ENCODE data around the gene CACNA1G.

The CACNA1G gene

DNA sequence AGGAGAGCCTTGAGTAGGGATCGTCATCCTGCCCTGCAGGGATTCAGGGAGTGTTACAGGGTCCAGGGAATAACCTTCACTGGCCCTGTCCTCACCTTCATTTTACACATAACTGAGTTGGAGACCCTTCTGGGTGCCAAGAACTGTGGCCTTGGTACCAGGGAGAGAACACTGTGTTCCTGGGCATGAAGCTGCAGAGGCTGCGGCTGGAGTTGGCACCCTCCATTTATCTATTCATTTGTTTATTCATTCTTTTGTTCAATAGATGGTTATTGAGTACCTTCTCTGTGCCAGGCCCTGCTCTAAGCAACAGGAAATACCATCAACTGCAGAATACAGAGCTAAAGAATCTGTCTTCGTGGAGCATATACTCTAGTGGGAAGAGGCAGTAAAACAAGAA is 80.8 kb downstream of the CACNA1G start:
- no peak for DNase-seq (ENCODE audit: low read depth, low spot score)
- no peak overlapping the region for H3K4me3 ChIP-seq (ENCODE audit: low read depth, low read length)
- in situ Hi-C loops (cut with HindIII; ENCODE audit: low sequenced_read_pairs) = no loop called here
- TF ChIP-seq, protein P1, sequence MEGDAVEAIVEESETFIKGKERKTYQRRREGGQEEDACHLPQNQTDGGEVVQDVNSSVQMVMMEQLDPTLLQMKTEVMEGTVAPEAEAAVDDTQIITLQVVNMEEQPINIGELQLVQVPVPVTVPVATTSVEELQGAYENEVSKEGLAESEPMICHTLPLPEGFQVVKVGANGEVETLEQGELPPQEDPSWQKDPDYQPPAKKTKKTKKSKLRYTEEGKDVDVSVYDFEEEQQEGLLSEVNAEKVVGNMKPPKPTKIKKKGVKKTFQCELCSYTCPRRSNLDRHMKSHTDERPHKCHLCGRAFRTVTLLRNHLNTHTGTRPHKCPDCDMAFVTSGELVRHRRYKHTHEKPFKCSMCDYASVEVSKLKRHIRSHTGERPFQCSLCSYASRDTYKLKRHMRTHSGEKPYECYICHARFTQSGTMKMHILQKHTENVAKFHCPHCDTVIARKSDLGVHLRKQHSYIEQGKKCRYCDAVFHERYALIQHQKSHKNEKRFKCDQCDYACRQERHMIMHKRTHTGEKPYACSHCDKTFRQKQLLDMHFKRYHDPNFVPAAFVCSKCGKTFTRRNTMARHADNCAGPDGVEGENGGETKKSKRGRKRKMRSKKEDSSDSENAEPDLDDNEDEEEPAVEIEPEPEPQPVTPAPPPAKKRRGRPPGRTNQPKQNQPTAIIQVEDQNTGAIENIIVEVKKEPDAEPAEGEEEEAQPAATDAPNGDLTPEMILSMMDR (IDR thresholded peaks at IDR 0.05; ENCODE audit: low read depth, low read length) = no peak

- TF ChIP-seq, protein P1 (IDR thresholded peaks at IDR 0.05; ENCODE audit: low read depth, low read length) = no peak
- in situ Hi-C loops (cut with HindIII; ENCODE audit: low sequenced_read_pairs) = no loop called here
- no peak overlapping the region for H3K4me3 ChIP-seq (ENCODE audit: low read depth, low read length)
- DNase-seq (ENCODE audit: low read depth, low spot score) = no peak
These were observed 81.7 kb downstream of the CACNA1G start for GRCh38 chr17:50642071-50642721.

GRCh38 chr17:50642722-50643656 is 82.5 kb downstream of the CACNA1G start:
- no peak overlapping the region for H3K4me3 ChIP-seq (ENCODE audit: low read depth, low read length)
- in situ Hi-C loops (cut with HindIII; ENCODE audit: low sequenced_read_pairs) = no loop called here
- DNase-seq (ENCODE audit: low read depth, low spot score) = no peak
- TF ChIP-seq, protein P1 (IDR thresholded peaks at IDR 0.05; ENCODE audit: low read depth, low read length) = no peak

DNA sequence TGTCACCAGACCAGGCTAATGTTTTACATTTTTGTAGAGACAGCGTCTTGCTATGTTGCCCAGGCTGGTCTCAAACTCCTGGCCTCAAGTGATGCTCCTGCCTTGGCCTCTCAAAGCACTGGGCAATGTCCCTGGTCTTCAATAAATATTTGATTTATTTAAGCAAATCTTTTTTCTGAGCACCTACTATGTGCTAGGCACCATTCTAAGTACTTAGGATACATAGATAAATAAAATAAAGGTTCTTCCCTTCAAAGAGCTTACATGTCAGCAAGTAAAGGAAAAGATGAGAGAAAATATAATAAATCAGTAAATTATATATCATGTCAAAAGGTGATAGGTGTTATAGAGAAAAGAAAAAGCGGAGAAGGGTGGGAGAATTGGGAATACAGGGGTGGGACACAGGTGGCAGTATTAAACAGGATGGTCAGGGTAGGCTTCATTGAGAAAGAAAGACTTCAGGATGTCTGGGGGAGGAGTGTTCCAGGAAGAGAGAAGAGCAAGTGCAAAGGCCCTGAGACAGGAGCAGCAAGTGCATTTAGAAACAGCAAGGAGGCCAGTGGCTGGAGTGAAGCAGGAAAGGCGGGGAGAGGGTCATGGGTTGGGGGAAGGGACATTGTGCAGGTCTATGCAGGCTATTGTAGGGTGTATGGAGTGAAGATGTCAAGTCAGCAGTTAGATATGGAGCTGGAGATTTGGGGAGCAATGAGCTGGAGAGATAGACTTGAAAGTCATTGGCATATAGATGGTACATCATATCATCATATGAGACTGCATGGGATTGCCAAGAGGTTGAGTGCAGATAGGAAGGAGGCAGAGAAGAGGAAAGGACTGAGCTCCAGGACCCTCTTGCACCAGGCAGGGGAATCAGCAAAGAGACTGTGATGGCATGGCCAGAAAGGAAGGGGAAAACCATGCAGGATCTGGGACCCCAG is 85.5 kb downstream of the CACNA1G start:
- in situ Hi-C loops (cut with HindIII; ENCODE audit: low sequenced_read_pairs) = no loop called here
- H3K4me3 ChIP-seq (ENCODE audit: low read depth, low read length) = no peak overlapping the region
- TF ChIP-seq, protein P1 (IDR thresholded peaks at IDR 0.05; ENCODE audit: low read depth, low read length) = no peak
- DNase-seq (ENCODE audit: low read depth, low spot score) = no peak

DNA sequence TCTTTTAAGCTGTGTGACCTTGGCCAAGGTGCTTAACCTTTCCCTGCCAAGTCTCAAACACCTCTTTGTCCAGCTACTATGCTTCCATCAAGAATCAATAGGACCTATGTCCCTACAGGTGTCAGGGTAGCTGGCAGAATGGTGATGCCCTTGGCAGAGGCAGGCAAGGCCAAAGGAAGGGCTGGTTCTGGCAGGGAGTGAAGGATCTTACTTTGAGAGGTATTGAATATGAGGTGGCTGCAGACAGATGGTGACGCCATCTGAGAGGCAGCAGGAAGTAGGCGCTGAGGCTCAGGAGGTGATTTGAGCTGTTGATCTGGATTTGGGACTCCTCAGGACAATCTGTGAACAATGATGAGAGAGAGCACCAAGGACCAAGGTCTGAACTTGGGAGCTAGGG is 86.7 kb downstream of the CACNA1G start:
- H3K4me3 ChIP-seq (ENCODE audit: low read depth, low read length) = no peak overlapping the region
- DNase-seq (ENCODE audit: low read depth, low spot score) = no peak
- TF ChIP-seq, protein P1 (IDR thresholded peaks at IDR 0.05; ENCODE audit: low read depth, low read length) = no peak
- in situ Hi-C loops (cut with HindIII; ENCODE audit: low sequenced_read_pairs) = no loop called here

All from astrocyte of the spinal cord (primary cell).